T-helper 1 cell treated with Interleukin-12 subunit alpha and Interleukin-12 subunit beta and Interleukin-4 antibody, amounts not matched to agents 30 μg/mL and 1 μg/mL, for 36 hours (primary cell): ENCODE data around the gene PARD6G.

Experiments used
- H3K27ac Mint-ChIP-seq: one replicate; pipeline ENCODE4 v1.8.0; 2021; ENCODE audit warnings: mild to moderate bottlenecking, mixed read lengths
- H3K27me3 Mint-ChIP-seq: one replicate; pipeline ENCODE4 v1.8.0; 2021; ENCODE audit warnings: low read depth, mixed read lengths
- H3K36me3 Mint-ChIP-seq: one replicate; pipeline ENCODE4 v1.8.0; 2021; ENCODE audit warnings: low read depth, mixed read lengths
- H3K4me1 Mint-ChIP-seq: one replicate; pipeline ENCODE4 v1.8.0; 2021; ENCODE audit warnings: low read depth, mixed read lengths
- H3K4me3 Mint-ChIP-seq: one replicate; pipeline ENCODE4 v1.8.0; 2021; ENCODE audit warnings: mild to moderate bottlenecking, moderate library complexity, mixed read lengths
- H3K9me3 Mint-ChIP-seq: one replicate; pipeline ENCODE4 v1.8.0; 2021; ENCODE audit warnings: mixed read lengths

PARD6G gene

DNA sequence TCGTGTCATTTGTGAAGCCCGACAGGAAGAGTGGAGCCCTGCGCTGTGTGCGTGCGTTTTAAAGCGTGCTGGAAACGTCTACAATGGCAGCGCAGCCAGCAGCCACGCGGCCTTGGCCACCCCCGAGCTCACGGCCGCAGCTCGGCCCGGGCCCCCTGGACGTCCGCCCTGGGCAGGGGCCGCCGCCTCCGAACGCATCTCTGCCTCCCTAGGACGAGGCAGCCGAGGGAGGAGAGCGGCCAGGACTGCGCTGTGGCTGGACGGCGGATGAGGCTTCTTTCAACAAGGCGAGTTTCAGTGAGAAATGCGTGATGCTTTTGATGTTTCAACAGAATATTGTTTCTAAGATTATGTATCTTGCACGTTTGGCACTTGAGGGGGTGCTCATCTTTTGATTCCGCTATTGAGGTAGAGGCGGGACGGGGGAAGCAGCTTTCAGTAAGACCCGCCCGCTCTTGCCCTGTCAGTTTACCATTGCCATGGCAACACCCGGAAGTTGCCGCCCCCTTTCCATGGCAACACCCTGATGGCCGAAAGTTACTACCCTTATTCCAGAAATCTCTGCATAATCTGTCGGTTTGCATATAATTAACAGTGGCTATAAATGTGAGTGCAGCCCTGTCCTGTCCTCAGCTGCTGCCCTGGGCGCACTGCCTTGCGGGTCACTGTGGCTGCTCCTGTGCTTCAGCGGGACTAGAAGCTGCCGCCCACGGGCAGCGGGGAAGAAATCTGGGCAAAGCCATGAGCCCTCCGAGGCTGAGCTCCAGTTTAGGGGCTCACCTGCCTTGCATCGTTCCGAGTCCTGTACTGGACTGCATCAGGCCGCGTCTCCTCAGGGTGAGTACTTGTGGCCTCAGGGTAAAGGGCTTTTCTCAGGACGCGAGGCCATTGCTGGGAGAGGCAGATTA, 99.6 kb downstream of the PARD6G start:
- Mint-ChIP-seq H3K27me3 (no peaks in the 10 kb centered on the region), H3K36me3 (peaks cover 7% of the 10 kb centered on the region), H3K9me3 (no peaks in the 10 kb centered on the region), H3K27ac (peak overlapping the region; percentile 43), H3K4me3 (peak overlapping the region; percentile 87), H3K4me1 (peaks cover 12% of the 10 kb centered on the region)

DNA sequence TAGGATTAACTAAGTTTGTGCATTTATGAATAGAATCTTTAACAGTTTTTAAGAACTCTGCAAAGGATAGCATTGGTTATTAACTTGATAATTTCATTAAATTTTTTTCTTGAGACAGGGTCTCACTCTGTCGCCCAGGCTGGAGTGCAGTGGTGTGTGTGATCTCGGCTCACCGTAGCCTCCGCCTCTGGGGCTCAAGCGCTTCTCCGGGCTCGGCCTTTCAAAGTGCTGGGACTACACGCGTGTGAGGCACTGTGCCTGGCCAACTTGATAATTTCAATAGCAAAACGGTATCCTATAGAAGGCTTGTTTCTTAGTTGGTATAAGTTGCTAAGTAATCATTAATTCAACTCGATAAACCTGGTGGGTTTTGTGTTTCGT, 100.3 kb downstream of the PARD6G start:
- Mint-ChIP-seq H3K4me3 (peak overlapping the region; percentile 87), H3K4me1 (peaks cover 12% of the 10 kb centered on the region), H3K9me3 (no peaks in the 10 kb centered on the region), H3K27me3 (no peaks in the 10 kb centered on the region), H3K36me3 (peaks cover 7% of the 10 kb centered on the region), H3K27ac (no peak overlapping the region)

DNA sequence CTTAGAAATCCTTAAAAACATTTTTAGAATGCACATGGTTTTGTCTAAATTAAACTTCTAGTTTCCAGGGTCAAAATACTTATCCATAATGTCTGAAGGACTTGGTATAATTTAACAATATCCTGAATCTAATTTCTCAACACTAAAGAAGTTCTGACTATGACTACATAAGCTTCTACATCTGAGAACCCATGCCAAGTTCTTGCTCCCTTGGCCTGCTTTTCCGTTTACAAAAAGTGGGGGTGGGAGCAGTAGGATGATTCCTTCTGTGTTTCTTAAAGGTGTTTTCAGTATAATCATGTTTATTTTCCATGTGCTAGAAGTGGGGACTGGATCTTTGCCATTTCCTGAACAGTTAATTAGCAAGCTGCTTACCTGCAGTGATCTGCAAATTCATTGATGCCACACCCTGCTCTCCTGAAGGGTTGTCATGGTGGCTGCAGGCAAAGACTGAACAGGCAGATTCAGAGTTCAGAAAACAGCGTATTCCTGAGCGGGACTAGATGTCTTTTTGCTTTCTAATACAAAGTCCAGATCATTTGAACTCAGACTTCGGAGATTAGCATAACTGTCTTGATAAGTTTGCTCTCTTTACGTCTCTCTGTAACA, 102.0 kb downstream of the PARD6G start:
- Mint-ChIP-seq H3K27me3 (no peaks in the 10 kb centered on the region), H3K36me3 (peaks cover 9% of the 10 kb centered on the region), H3K4me3 (no peak overlapping the region), H3K4me1 (peaks cover 13% of the 10 kb centered on the region), H3K9me3 (no peaks in the 10 kb centered on the region), H3K27ac (no peak overlapping the region)

DNA sequence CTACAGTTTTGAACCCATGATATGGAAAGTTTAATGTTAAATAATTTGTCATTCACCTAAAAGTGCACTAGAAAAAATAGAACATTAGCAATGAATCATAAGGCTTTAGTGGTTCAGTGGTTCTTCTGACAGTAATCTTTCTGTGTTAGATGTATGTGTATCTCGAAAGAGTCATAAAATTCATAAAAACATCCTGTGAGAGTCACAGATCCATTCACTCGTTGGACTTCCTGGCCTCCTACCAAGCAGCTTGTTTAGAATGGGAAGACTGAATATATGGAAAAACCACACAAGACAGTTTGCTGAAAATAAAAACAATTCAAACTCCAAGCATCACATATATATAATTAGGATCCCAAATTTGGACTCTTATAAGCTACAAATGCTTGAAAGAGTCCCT, 103.4 kb downstream of the PARD6G start:
- no peaks in the 10 kb centered on the region for H3K27me3 Mint-ChIP-seq
- H3K27ac Mint-ChIP-seq = no peak overlapping the region
- H3K9me3 Mint-ChIP-seq = no peaks in the 10 kb centered on the region
- peaks cover 7% of the 10 kb centered on the region for H3K36me3 Mint-ChIP-seq
- H3K4me1 Mint-ChIP-seq = peaks cover 14% of the 10 kb centered on the region
- no peak overlapping the region for H3K4me3 Mint-ChIP-seq

DNA sequence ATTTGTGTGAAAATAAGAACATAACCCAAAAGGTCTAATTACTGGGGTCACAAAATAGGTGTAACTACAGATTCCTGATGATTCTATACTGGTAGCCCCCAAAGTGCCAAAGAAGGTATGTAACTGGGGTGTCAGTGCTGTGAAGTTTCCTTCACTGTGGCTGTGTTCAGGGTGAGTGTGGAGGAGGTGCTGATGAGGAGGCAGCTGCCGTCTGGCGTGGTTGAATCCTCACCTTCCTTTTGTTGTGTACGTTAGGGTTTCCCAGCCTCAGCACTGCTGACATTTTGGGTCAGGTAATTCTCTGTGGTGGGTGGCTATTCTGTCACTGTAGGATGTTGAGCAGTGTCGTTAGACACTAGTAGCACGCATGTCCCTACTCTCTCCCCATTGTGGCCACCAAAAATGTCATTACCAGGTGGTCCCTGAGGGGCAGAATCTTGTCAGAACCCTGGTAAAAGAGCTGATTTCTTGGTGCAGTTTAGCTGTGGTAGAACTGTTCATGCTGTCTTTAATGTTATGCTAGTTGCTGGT, 106.8 kb downstream of the PARD6G start:
- Mint-ChIP-seq H3K36me3 (peaks cover 21% of the 10 kb centered on the region), H3K27ac (no peak overlapping the region), H3K9me3 (no peaks in the 10 kb centered on the region), H3K27me3 (no peaks in the 10 kb centered on the region), H3K4me3 (no peak overlapping the region), H3K4me1 (peaks cover 2% of the 10 kb centered on the region)

DNA sequence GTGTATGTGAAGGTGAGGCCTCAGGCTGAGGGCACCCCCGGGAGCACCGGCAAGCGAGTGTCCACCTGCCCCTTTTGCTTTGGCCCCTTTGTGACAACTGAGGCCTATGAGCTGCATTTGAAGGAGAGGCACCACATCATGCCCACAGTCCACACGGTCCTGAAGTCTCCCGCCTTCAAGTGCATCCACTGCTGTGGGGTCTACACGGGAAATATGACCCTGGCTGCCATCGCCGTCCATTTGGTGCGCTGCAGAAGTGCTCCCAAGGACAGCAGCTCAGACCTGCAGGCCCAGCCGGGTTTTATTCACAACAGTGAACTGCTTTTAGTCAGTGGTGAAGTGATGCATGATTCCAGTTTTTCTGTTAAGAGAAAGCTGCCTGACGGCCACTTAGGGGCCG, 109.3 kb downstream of the PARD6G start:
- Mint-ChIP-seq H3K27ac (no peak overlapping the region), H3K27me3 (no peaks in the 10 kb centered on the region), H3K4me3 (no peak overlapping the region), H3K9me3 (no peaks in the 10 kb centered on the region), H3K36me3 (peaks cover 35% of the 10 kb centered on the region), H3K4me1 (peaks cover 8% of the 10 kb centered on the region)

DNA sequence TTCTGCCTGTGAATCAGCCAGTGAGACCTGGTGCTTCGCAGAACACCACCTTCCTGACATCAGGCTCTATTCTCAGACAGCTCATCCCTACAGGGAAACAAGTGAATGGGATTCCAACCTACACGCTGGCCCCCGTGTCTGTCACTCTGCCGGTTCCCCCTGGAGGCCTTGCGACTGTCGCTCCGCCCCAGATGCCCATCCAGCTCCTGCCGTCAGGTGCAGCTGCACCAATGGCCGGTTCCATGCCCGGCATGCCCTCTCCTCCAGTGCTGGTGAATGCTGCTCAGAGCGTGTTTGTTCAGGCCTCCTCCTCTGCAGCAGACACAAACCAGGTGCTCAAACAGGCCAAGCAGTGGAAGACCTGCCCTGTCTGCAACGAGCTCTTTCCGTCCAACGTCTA, 110.2 kb downstream of the PARD6G start:
- H3K4me3 Mint-ChIP-seq = no peak overlapping the region
- no peaks in the 10 kb centered on the region for H3K27me3 Mint-ChIP-seq
- H3K9me3 Mint-ChIP-seq = no peaks in the 10 kb centered on the region
- H3K36me3 Mint-ChIP-seq = peaks cover 38% of the 10 kb centered on the region
- H3K27ac Mint-ChIP-seq = no peak overlapping the region
- peaks cover 16% of the 10 kb centered on the region for H3K4me1 Mint-ChIP-seq

DNA sequence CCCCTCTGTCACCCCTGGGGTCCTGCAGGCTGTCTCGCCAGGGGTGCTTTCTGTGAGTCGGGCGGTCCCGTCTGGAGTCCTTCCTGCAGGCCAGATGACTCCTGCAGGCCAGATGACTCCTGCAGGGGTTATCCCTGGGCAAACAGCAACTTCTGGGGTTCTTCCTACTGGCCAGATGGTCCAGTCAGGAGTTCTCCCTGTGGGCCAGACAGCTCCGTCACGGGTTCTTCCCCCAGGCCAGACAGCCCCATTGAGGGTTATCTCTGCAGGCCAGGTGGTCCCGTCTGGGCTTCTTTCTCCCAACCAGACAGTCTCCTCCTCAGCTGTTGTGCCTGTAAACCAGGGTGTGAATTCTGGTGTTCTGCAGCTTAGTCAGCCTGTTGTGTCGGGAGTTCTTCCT, 110.6 kb downstream of the PARD6G start:
- H3K27ac Mint-ChIP-seq = no peak overlapping the region
- H3K4me1 Mint-ChIP-seq = peaks cover 21% of the 10 kb centered on the region
- H3K9me3 Mint-ChIP-seq = no peaks in the 10 kb centered on the region
- H3K4me3 Mint-ChIP-seq = no peak overlapping the region
- peaks cover 40% of the 10 kb centered on the region for H3K36me3 Mint-ChIP-seq
- H3K27me3 Mint-ChIP-seq = no peaks in the 10 kb centered on the region

DNA sequence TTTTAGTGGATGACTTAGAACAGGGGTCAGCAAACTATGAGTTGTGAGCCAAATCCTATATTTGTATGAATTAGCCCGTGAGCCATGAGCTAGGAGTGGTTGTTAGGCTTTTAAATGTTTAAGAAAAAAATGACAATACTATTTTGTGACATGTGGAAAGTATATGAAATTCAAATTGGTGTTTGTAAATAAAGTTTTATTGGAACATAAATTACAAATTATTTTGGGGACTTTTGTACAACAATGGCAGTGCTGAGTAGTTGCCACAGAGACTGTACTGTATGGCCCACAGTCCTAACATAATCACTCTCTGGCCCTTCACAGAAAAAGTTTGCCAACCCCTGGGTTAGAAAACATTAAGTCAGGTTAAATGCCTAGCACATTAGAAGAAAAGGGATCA, 112.2 kb downstream of the PARD6G start:
- Mint-ChIP-seq H3K4me1 (peaks cover 29% of the 10 kb centered on the region), H3K4me3 (no peak overlapping the region), H3K36me3 (peaks cover 41% of the 10 kb centered on the region), H3K27ac (no peak overlapping the region), H3K27me3 (no peaks in the 10 kb centered on the region), H3K9me3 (no peaks in the 10 kb centered on the region)

DNA sequence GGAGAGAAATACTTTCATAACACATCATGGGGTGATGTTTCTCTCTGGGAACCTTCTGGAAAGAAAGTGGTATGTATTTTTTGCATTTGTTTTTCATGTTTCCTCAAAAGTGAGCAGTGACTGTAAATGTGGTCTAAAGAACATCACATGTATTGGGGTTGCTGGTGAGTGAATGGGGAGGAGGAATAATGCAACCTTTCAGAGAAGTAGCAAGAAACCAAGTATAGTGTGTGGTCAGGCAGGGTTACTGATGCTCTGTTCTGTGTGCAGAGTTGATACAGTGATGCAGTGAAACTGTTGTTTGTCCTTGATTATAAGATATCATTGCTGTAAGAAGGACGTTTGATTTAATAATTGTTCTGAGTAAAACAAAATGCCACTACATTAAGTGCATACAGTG, 114.2 kb downstream of the PARD6G start:
- peaks cover 38% of the 10 kb centered on the region for H3K36me3 Mint-ChIP-seq
- peaks cover 37% of the 10 kb centered on the region for H3K4me1 Mint-ChIP-seq
- H3K4me3 Mint-ChIP-seq = peak overlapping the region; percentile 46
- peak overlapping the region; percentile 55 for H3K27ac Mint-ChIP-seq
- no peaks in the 10 kb centered on the region for H3K27me3 Mint-ChIP-seq
- no peaks in the 10 kb centered on the region for H3K9me3 Mint-ChIP-seq

DNA sequence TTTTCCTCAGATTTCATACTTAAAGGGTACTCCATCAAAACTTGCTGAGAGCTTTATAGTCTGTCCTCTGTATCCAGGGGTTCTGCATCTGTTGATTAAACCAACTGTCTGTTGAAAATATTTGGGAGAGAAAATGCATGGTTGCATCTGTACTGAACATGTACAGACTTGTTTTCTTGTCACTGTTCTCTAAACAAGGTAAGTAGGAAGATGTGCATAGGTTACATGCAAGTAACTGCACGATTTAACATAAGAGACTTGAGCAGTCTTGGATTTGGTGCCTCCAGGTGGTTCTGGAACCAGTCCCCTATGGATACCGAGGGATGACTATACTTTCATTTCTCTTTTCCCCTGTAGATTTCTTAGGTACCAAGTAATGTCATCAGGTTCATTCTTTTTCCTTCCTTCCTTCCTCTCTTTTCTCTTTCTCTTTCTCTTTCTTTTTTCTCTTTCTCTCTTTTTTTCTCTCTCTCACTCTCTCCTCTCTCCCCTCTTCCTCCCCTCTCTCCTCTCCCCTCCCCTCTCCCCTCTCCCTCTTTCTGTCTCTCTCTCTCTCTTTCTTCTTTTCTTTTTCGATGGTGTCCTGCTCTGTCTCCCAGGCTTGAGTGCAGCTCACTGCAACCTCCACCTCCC, 115.0 kb downstream of the PARD6G start:
- Mint-ChIP-seq H3K9me3 (no peaks in the 10 kb centered on the region), H3K27ac (peak overlapping the region; percentile 55), H3K36me3 (peaks cover 37% of the 10 kb centered on the region)

DNA sequence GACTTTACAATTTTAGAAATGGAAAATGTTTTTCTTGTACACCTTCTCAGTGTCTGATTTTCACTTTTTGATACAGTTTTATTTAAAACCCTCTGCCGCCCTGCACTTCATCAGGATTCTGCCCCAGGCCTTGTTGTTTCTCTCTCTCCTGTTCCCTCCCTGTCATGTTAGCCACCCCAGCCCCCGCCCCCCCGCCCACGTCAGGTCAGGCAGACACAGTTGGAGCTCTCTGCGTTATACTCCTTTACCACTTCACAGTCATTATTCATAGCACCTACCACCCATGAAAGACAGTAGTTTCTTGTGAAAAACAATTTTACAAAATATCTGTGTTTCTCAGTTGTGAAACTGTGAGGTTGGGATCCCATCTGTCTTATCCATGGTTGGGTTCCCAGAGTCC, 116.8 kb downstream of the PARD6G start:
- no peaks in the 10 kb centered on the region for H3K27me3 Mint-ChIP-seq
- peaks cover 47% of the 10 kb centered on the region for H3K4me1 Mint-ChIP-seq
- no peaks in the 10 kb centered on the region for H3K9me3 Mint-ChIP-seq
- H3K4me3 Mint-ChIP-seq = no peak overlapping the region
- H3K27ac Mint-ChIP-seq = peak overlapping the region; percentile 18
- H3K36me3 Mint-ChIP-seq = peaks cover 33% of the 10 kb centered on the region

More for the DNA sequence above, 115.0 kb downstream of the PARD6G start:
- H3K4me3 Mint-ChIP-seq = peak overlapping the region; percentile 46
- H3K4me1 Mint-ChIP-seq = peaks cover 39% of the 10 kb centered on the region
- no peaks in the 10 kb centered on the region for H3K27me3 Mint-ChIP-seq

DNA sequence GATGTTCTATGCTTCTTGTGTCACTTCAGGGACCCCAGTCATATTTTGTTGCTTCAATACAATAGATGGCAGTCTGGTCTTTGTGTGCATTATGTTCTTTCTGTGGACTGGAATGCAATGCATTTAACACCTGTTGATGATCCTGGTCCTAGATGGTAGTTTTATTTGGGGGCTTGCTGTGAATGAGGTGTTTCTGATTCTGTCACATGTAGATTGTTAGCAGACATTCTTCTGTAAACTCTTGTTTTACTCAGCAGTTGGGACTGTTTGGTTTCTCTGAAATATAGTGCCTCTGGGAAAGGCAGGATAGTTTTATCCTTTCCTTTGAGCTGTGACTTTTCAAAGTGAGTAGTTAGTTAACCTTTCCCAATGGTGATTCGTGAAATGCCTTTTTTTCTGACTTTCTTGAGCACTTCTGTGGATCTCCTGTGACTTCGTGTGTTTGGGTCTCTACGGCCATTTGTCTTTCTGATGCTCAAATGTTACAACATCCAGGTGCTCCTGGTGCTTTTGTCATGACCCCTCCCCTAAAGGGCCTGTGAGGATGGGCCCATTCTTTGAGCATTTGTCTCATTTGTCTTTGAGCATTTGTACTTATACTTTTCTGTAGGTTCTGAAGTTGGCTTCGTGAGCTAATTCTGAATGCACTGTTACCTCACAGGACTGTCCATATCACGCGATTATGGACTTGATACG, 117.5 kb downstream of the PARD6G start:
- no peaks in the 10 kb centered on the region for H3K27me3 Mint-ChIP-seq
- H3K4me1 Mint-ChIP-seq = peaks cover 47% of the 10 kb centered on the region
- no peaks in the 10 kb centered on the region for H3K9me3 Mint-ChIP-seq
- H3K4me3 Mint-ChIP-seq = no peak overlapping the region
- no peak overlapping the region for H3K27ac Mint-ChIP-seq
- peaks cover 31% of the 10 kb centered on the region for H3K36me3 Mint-ChIP-seq

DNA sequence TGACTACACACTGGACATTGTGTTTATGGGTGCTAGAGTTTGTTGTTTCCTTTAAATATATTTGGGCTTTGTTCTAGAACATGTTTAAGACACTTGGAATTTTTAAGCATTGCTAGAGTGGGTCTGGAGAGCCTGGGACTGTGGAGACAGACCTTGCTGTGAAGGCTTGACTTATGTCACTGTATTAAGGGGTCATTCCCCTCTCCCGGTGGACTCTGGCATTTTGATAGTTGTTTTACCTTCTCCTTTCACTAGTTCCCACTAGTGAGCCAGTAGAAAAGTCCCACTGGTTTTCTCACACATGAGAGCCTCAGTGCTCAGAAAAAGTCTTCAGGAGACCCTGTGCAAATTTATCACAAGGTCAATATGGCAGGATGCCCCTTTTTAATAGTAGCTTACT, 119.7 kb downstream of the PARD6G start:
- H3K4me3 Mint-ChIP-seq = no peak overlapping the region
- H3K27me3 Mint-ChIP-seq = no peaks in the 10 kb centered on the region
- H3K4me1 Mint-ChIP-seq = peaks cover 38% of the 10 kb centered on the region
- H3K27ac Mint-ChIP-seq = no peak overlapping the region
- no peaks in the 10 kb centered on the region for H3K9me3 Mint-ChIP-seq
- H3K36me3 Mint-ChIP-seq = peaks cover 20% of the 10 kb centered on the region
